GM15510 (cell line): ENCODE data around the gene RPS6KL1.

Experiments used
- POLR2A ChIP-seq: IDR thresholded peaks from 3 replicates; pipeline ENCODE4 v1.6.1; 2011; ENCODE audit warnings: borderline replicate concordance; ENCODE audit not compliant: insufficient read length; ENCODE audit errors: extremely low read depth

Gene RPS6KL1

GRCh38 chr14:74922752-74923401 is at the start of gene RPS6KL1:
TSS of gene RPS6KL1 (minus strand) at chr14:74923260. CDS start at chr14:74921541, 1,719 bp downstream.
- peak; percentile 48 for TF ChIP-seq POLR2A

- no peak for TF ChIP-seq POLR2A
Measured at GRCh38 chr14:74968811-74969210, 45.8 kb upstream of the RPS6KL1 start.

GRCh38 chr14:74965486-74966153 is 42.6 kb upstream of the RPS6KL1 start:
- TF ChIP-seq POLR2A: no peak

- no peak for TF ChIP-seq POLR2A
Measured at GRCh38 chr14:74964787-74965485, 41.9 kb upstream of the RPS6KL1 start.

GRCh38 chr14:74963705-74964271 is 40.7 kb upstream of the RPS6KL1 start:
- no peak for TF ChIP-seq POLR2A

- TF ChIP-seq POLR2A: no peak
Measured at GRCh38 chr14:74963178-74963704, 40.2 kb upstream of the RPS6KL1 start.

GRCh38 chr14:74962493-74962892 is 39.4 kb upstream of the RPS6KL1 start:
- TF ChIP-seq POLR2A: no peak

- TF ChIP-seq POLR2A: no peak
Measured at GRCh38 chr14:74962046-74962445, 39.0 kb upstream of the RPS6KL1 start.

GRCh38 chr14:74961238-74961911 is 38.3 kb upstream of the RPS6KL1 start:
- TF ChIP-seq POLR2A: no peak

GRCh38 chr14:74960736-74961135 is 37.7 kb upstream of the RPS6KL1 start:
- TF ChIP-seq POLR2A: no peak

GRCh38 chr14:74959596-74960180 is 36.6 kb upstream of the RPS6KL1 start:
- TF ChIP-seq POLR2A: no peak

- TF ChIP-seq POLR2A: no peak
Measured at GRCh38 chr14:74956280-74957072, 33.4 kb upstream of the RPS6KL1 start.

GRCh38 chr14:74956027-74956279 is 32.9 kb upstream of the RPS6KL1 start:
- no peak for TF ChIP-seq POLR2A
